ENCODE measurements around the gene FGF14.
"Not testable (repeated sequence)": the region's sequence is repeated elsewhere in the genome, so short reads cannot be mapped to it uniquely, and the experiment has no call there.

The FGF14 gene

DNA sequence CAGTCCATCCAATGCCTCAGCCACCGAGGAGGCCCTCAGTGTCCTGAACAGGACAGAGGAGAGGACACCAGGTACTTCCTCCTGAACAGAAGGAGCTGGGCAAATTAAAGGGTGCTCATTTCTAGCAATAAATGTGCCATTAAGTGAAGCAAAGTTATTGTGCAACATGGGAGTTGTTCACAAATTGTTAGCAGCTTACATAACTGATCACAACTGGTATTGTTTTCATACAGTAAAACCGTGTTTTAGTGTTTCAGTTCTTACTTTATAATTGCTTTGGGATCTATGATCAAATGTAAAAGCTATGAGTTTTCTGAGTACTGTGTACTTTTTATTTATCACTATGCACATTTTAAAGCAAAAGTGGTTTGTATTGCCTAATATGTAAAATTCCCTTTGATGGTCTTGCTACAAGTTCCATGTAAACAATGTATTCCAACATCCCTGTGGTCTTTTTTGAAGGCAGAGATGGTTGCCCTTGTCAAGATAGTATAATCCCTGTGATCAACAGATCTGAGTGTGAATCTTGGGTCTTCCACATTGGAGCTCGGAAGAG lies 263.1 kb downstream of the FGF14 start:
- no peak overlapping the region for H3K4me3 ChIP-seq (ENCODE audit: low read depth, low read length)
- TF ChIP-seq, protein P1, sequence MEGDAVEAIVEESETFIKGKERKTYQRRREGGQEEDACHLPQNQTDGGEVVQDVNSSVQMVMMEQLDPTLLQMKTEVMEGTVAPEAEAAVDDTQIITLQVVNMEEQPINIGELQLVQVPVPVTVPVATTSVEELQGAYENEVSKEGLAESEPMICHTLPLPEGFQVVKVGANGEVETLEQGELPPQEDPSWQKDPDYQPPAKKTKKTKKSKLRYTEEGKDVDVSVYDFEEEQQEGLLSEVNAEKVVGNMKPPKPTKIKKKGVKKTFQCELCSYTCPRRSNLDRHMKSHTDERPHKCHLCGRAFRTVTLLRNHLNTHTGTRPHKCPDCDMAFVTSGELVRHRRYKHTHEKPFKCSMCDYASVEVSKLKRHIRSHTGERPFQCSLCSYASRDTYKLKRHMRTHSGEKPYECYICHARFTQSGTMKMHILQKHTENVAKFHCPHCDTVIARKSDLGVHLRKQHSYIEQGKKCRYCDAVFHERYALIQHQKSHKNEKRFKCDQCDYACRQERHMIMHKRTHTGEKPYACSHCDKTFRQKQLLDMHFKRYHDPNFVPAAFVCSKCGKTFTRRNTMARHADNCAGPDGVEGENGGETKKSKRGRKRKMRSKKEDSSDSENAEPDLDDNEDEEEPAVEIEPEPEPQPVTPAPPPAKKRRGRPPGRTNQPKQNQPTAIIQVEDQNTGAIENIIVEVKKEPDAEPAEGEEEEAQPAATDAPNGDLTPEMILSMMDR (conservative IDR thresholded peaks at IDR 0.05; ENCODE audit: low read depth, low read length), result no peak
- peak; percentile 17 for DNase-seq (ENCODE audit: low read depth)

GRCh38 chr13:102137904-102138303 lies 263.9 kb downstream of the FGF14 start:
- DNase-seq (ENCODE audit: low read depth); H3K4me3 ChIP-seq (ENCODE audit: low read depth, low read length): not testable (repeated sequence)

- DNase-seq (ENCODE audit: low read depth), result no peak
- TF ChIP-seq, protein P1 (conservative IDR thresholded peaks at IDR 0.05; ENCODE audit: low read depth, low read length), result no peak
- H3K4me3 ChIP-seq (ENCODE audit: low read depth, low read length), result no peak overlapping the region
Observed at GRCh38 chr13:102136735-102137296, 265.0 kb downstream of the FGF14 start.

DNA sequence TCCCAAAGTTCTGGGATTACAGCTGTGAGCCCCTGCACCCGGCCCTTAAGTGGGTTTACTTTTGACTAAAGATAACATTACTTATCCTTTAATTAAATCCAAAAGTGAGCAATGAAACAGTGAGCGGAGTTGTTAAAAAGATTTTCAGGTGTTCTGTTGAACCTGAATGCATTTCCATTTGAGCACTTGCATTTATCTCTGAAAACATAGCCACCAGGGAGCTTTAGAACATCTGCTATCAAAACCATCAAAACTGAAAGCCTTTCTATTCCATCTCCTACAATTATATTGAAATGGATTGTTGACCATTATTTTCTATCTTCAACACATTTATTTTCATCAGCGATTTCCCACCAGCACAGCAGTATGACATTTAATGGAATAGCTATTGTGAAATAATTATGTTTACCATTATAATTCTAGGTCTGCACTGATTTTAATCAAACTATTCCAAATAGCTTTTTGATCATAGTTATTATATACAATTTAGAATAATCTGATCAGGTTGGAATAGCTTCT lies 269.0 kb downstream of the FGF14 start:
- no peak for DNase-seq (ENCODE audit: low read depth)
- H3K4me3 ChIP-seq (ENCODE audit: low read depth, low read length), result no peak overlapping the region
- TF ChIP-seq, protein P1 (conservative IDR thresholded peaks at IDR 0.05; ENCODE audit: low read depth, low read length), result no peak

GRCh38 chr13:102131246-102131645 lies 270.6 kb downstream of the FGF14 start:
- TF ChIP-seq, protein P1 (conservative IDR thresholded peaks at IDR 0.05; ENCODE audit: low read depth, low read length), result no peak
- DNase-seq (ENCODE audit: low read depth), result no peak
- no peak overlapping the region for H3K4me3 ChIP-seq (ENCODE audit: low read depth, low read length)

DNA sequence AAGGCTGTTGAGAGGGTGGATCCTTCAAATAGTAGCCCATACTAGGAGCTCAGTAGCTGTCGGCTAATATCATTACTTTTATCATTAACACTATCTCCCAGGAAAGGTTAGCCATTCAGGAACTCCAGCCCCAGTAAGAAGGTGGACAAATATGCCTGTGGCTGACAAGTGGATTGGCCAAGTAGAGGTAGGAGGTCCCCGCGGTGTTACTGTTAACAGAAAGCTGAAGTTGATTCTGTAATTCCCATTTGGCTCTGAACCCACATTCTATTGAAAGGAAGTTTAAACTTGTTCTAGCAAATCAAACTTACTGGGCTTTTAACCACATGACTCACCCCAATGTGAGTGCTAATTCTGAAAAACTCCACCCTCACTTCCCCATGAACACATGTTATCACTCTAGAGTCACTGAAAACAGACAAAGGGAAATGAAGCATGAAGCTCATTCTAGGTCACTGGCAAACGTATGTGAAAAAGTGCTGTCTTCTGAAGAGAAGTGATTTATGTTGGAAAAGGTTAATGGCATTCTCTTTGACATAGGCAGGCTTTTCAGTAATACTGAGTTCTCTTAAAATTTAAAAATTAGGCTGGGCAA lies 273.5 kb downstream of the FGF14 start:
- TF ChIP-seq, protein P1 (conservative IDR thresholded peaks at IDR 0.05; ENCODE audit: low read depth, low read length), result no peak
- DNase-seq (ENCODE audit: low read depth), result peak; percentile 53
- no peak overlapping the region for H3K4me3 ChIP-seq (ENCODE audit: low read depth, low read length)

GRCh38 chr13:102127153-102127552 lies 274.7 kb downstream of the FGF14 start:
- DNase-seq (ENCODE audit: low read depth), result no peak
- TF ChIP-seq, protein P1 (conservative IDR thresholded peaks at IDR 0.05; ENCODE audit: low read depth, low read length), result no peak
- H3K4me3 ChIP-seq (ENCODE audit: low read depth, low read length), result no peak overlapping the region

All from choroid plexus epithelial cell (primary cell).